Measurements from ENCODE around the gene WFDC6.

The WFDC6 gene

GRCh38 chr20:45515147-45515913, 24.0 kb downstream of the WFDC6 start, which contains the start of gene SPINT3:
Gene SPINT3 (minus strand): TSS chr20:45515622. CDS start chr20:45515608, 14 bp downstream.
- DNase-seq (ENCODE audit: low read depth) = no peak

- DNase-seq (ENCODE audit: low read depth) = no peak
Measured at GRCh38 chr20:45510242-45510862, 28.9 kb downstream of the WFDC6 start.

- no peak for DNase-seq (ENCODE audit: low read depth)
Measured at GRCh38 chr20:45509091-45509490, 30.2 kb downstream of the WFDC6 start.

- no peak for DNase-seq (ENCODE audit: low read depth)
Measured at GRCh38 chr20:45508068-45508886, 31.0 kb downstream of the WFDC6 start.

GRCh38 chr20:45507011-45507820, 32.1 kb downstream of the WFDC6 start:
- no peak for DNase-seq (ENCODE audit: low read depth)

GRCh38 chr20:45506398-45506797, 32.9 kb downstream of the WFDC6 start:
- DNase-seq (ENCODE audit: low read depth) = no peak

- no peak for DNase-seq (ENCODE audit: low read depth)
Measured at GRCh38 chr20:45503403-45503802, 35.9 kb downstream of the WFDC6 start.

GRCh38 chr20:45502561-45502960, 36.7 kb downstream of the WFDC6 start:
- no peak for DNase-seq (ENCODE audit: low read depth)

- no peak for DNase-seq (ENCODE audit: low read depth)
Measured at GRCh38 chr20:45501600-45501999, 37.7 kb downstream of the WFDC6 start.

GRCh38 chr20:45500022-45500421, 39.3 kb downstream of the WFDC6 start:
- DNase-seq (ENCODE audit: low read depth) = no peak

GRCh38 chr20:45497971-45498494, 41.2 kb downstream of the WFDC6 start:
- DNase-seq (ENCODE audit: low read depth) = no peak

GRCh38 chr20:45496166-45496565, 43.1 kb downstream of the WFDC6 start:
- no peak for DNase-seq (ENCODE audit: low read depth)

GRCh38 chr20:45495501-45495941, 43.8 kb downstream of the WFDC6 start:
- DNase-seq (ENCODE audit: low read depth) = no peak

- no peak for DNase-seq (ENCODE audit: low read depth)
Measured at GRCh38 chr20:45489083-45489531, 50.2 kb downstream of the WFDC6 start.

GRCh38 chr20:45487231-45487635, 52.0 kb downstream of the WFDC6 start:
- DNase-seq (ENCODE audit: low read depth) = no peak

GRCh38 chr20:45485388-45485787, 53.9 kb downstream of the WFDC6 start:
- DNase-seq (ENCODE audit: low read depth) = no peak

- no peak for DNase-seq (ENCODE audit: low read depth)
Measured at GRCh38 chr20:45484676-45485075, 54.6 kb downstream of the WFDC6 start.

All from T follicular helper cell (primary cell).